Activated T-cell treated with anti-CD3 and anti-CD28 coated beads, Interleukin-2, amount 50 U/mL, for 72 hours (primary cell): ENCODE results near the gene LMO1. TPM values are rescaled to one million over a fixed set of nuclear protein-coding genes. Genes with fewer than 3 reads are reported as not detected.
A peak's percentile ranks its signal among the peaks of the same experiment; 100 is the strongest.

Source experiments
- ATAC-seq, 2 donors: fragments of 150-1000 bp; cut with Tn5 transposase; replicated peaks in 1 of 2; 2 replicates each; pipeline ENCODE4 v1.10.0; 2021; ENCODE audit warnings: moderate library complexity in 2 of 2, mild to moderate bottlenecking in 1 of 2
- DNase-seq, 2 donors: peaks; one replicate each; pipeline ENCODE4 v3.0.0; 2021 to 2022; ENCODE audit warnings: mixed read lengths in 1 of 2
- H3K27ac Mint-ChIP-seq: one replicate; pipeline ENCODE4 v1.8.0; 2022; ENCODE audit warnings: mild to moderate bottlenecking, moderate library complexity, mixed read lengths
- H3K27me3 Mint-ChIP-seq: one replicate; pipeline ENCODE4 v1.8.0; 2022; ENCODE audit warnings: low read depth, mixed read lengths
- H3K36me3 Mint-ChIP-seq, 2 donors: one replicate each; pipeline ENCODE4 v1.8.0; 2022; ENCODE audit warnings: mixed read lengths in 2 of 2, mild to moderate bottlenecking in 1 of 2; ENCODE audit not compliant: insufficient read depth in 2 of 2
- H3K4me1 Mint-ChIP-seq: one replicate; pipeline ENCODE4 v1.8.0; 2022; ENCODE audit warnings: low read depth, mixed read lengths
- H3K4me3 Mint-ChIP-seq, 2 donors: one replicate each; pipeline ENCODE4 v1.8.0; 2022; ENCODE audit warnings: mild to moderate bottlenecking in 2 of 2, mixed read lengths in 2 of 2, moderate library complexity in 2 of 2
- H3K9me3 Mint-ChIP-seq, 2 donors: one replicate each; pipeline ENCODE4 v1.8.0; 2022; ENCODE audit warnings: mixed read lengths in 2 of 2
- total RNA-seq, 2 donors: library from RNA; stranded (reverse); gene quantifications; one replicate each; pipeline ENCODE4 v1.2.3, GENCODE V29; 2022

Gene LMO1
- total RNA-seq, 2 donors from 2014 or later = 0.32 TPM; not detected in 1

DNA sequence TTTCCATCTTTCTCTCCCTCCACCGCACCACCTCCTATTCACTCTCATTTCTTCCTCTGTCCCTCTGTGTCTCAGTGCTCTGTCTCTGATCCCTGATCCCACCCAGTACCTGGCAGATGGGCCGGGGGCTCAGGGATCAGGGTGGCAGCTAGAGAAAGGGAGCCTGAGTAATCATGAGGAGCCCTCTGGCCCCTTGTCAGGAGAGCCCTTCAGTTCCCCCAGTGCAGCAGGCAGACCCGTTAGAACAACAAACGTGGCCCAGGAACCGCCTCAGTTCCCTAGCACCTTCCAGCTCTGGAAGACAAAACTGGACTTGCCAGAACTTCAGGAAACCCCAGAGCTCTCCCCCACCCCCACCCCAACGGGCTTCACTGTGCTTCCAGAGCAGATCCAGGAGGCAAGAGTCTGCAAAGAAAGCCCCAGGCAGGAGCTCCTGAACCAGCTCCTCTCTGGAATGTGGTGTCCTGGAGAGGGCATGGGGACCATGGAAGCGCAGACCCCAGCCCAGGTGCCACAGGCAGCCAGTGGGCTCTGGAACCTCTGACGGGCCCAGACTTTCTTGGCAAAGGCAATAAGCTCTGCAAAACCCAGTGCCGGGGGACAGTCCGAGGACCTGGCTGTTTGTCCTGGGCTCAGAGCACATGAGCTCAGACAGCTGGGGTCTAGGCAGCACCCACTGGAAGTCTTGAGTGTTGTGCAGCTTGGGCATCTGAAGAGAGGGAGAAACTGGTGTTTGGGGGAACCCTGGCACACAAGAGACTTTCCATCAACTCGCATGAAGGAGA, 43.2 kb downstream of the LMO1 start:
- Mint-ChIP-seq H3K36me3 (no peaks in the 10 kb centered on the region), H3K4me3 (no peak overlapping the region), H3K9me3 (no peaks in the 10 kb centered on the region), H3K4me1 (peaks cover 11% of the 10 kb centered on the region), H3K27me3 (peaks cover 5% of the 10 kb centered on the region), H3K27ac (no peak overlapping the region)
- ATAC-seq (no peak), DNase-seq (no peak)

DNA sequence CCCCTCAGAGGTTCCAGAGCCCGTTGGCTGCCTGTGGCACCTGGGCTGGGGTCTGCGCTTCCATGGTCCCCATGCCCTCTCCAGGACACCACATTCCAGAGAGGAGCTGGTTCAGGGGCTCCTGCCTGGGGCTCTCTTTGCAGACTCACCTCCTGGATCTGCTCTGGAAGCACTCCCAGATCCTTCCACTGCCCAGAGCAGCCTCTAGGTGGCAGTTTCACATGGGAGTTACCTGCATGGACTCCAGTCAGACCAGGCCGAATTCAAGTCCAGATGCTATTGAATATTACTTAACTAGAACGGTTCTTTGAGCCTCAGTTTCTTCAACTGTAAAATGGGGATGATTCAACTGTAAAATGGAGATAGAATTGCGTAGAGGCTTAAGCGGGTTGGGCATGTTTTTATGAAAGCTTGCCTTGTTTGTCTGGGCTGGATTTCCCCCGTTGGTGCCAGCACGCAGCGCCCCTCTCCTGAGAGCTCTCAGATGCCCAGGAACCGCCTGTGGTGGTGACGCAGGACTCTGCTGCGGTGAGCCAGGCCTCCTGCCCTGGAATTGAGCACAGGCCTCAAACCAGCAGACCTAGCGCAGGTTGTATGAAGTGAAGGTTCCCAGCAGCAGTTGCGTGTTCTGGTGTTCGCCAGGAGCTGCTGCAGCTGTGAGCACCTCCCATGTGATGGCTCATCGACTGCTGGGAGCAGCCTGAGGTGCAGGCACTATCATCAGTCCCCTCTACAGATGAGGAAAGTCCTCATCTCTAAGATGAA, 44.2 kb downstream of the LMO1 start:
- Mint-ChIP-seq H3K4me1 (peaks cover 11% of the 10 kb centered on the region), H3K27ac (no peak overlapping the region), H3K27me3 (peaks cover 9% of the 10 kb centered on the region), H3K36me3 (no peaks in the 10 kb centered on the region), H3K9me3 (no peaks in the 10 kb centered on the region), H3K4me3 (no peak overlapping the region)
- ATAC-seq (no peak), DNase-seq (peak; percentile 8 to 17)

DNA sequence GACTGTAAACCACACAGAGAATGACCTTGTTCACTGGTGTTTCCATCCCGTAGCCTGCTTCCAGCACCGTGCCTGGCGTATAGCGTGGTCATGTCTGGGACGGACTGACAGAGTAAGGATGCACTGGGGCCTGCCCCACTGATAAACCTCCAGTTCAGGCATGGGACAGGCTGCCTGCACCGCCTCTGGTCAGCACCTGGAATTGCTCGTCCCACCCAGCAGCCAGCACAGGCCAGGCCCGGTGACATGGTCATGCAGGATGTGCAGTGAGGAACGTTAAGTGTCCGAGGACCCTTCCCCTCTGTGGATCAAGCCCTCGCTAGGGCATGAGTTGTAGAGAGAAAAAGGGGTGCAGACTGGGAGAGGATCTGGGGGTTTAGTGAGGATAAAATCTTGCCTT, 44.8 kb downstream of the LMO1 start:
- Mint-ChIP-seq H3K4me1 (peaks cover 11% of the 10 kb centered on the region), H3K27ac (no peak overlapping the region), H3K9me3 (no peaks in the 10 kb centered on the region), H3K4me3 (no peak overlapping the region), H3K27me3 (peaks cover 11% of the 10 kb centered on the region), H3K36me3 (no peaks in the 10 kb centered on the region)
- DNase-seq (no peak), ATAC-seq (no peak)

DNA sequence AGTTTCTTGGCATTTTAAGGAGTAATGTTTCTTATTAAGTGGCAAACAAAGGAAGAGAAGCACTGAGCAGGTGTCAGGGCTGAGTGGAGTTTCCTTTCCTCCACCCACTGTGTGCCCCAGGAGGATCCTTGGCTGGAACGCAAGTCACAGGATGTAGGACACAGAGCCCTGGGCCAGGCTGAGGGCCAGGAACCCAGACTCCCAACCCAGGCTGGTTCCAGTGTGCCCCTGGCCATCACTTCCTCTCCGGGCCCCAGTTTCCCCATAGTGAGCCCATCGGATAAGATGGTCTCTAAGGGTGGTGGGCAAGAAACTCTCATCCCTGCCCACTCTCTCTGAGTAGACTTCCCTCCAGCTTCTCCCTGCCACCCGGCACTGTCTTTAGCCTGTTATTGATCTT, 45.3 kb downstream of the LMO1 start:
- peaks cover 7% of the 10 kb centered on the region for H3K4me1 Mint-ChIP-seq
- DNase-seq (no peak), ATAC-seq (no peak)
- no peaks in the 10 kb centered on the region for H3K36me3 Mint-ChIP-seq
- H3K9me3 Mint-ChIP-seq = no peaks in the 10 kb centered on the region
- no peak overlapping the region for H3K4me3 Mint-ChIP-seq
- peaks cover 8% of the 10 kb centered on the region for H3K27me3 Mint-ChIP-seq
- no peak overlapping the region for H3K27ac Mint-ChIP-seq

DNA sequence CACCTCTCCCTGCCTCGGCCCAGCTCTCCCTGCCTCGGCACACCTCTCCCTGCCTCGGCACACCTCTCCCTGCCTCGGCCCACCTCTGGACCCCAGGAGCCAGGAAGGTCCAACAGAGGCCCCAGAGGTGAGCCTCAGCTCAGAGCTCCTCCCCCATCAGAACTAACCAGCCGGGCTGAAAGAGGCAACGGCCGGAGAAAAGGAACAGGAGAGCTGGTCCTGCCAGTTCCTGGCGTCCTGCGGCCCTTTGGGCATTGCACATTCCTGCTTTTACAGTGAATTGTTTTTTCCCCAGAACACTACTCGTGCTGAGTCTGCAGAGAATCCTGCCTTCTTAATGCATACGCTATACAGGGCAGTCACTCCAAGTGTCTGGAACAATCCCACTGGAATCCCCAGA, 45.8 kb downstream of the LMO1 start:
- Mint-ChIP-seq H3K4me1 (peaks cover 4% of the 10 kb centered on the region), H3K27me3 (peaks cover 6% of the 10 kb centered on the region), H3K27ac (no peak overlapping the region), H3K9me3 (no peaks in the 10 kb centered on the region), H3K36me3 (no peaks in the 10 kb centered on the region), H3K4me3 (no peak overlapping the region)
- no peak for DNase-seq
- no peak for ATAC-seq

DNA sequence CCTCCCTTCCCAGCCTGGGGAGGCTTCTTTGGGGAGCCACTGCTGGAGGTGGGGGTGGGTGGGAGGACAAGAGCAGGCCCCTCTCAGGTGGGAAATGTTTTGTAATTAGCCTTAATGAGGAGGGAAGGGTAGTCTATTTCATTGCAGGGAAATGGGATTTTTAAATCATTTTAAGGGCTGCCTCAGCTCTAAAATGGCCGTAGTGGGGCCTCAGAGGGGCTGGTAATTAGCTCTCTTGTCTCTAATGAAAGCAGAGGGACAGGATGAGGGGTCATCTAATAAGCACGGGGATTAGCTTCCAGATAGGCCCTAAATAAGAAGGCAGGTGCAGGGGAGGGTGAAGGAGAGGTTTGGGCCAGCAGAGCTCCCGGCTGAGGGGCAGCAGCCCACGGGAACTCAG, 46.5 kb downstream of the LMO1 start:
- Mint-ChIP-seq H3K4me1 (no peaks in the 10 kb centered on the region), H3K9me3 (no peaks in the 10 kb centered on the region), H3K27me3 (peaks cover 6% of the 10 kb centered on the region), H3K36me3 (no peaks in the 10 kb centered on the region), H3K4me3 (no peak overlapping the region), H3K27ac (no peak overlapping the region)
- ATAC-seq (no peak), DNase-seq (no peak)

DNA sequence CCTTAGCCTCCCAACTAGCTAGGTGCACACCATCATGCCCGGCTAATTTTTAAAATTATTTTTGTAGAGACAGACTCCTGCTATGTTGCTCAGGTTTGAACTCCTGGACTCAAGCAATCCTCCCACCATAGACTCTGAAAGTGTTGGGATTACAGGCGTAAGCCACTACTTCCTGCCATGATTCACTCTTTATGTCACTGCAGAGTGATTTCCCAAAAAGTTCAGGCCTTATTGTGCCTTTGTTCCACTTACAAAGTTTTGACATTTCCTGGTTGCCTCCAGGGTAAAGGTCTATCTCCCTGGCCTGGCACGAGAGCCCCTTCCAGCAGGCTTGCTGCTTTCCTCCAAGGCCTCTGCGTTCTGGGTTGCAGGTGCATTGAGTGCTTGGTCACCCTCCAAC, 50.3 kb downstream of the LMO1 start:
- DNase-seq = no peak
- no peaks in the 10 kb centered on the region for H3K9me3 Mint-ChIP-seq
- ATAC-seq = no peak
- peaks cover 29% of the 10 kb centered on the region for H3K27me3 Mint-ChIP-seq
- no peaks in the 10 kb centered on the region for H3K36me3 Mint-ChIP-seq
- H3K4me3 Mint-ChIP-seq = no peak overlapping the region
- no peaks in the 10 kb centered on the region for H3K4me1 Mint-ChIP-seq
- no peak overlapping the region for H3K27ac Mint-ChIP-seq

DNA sequence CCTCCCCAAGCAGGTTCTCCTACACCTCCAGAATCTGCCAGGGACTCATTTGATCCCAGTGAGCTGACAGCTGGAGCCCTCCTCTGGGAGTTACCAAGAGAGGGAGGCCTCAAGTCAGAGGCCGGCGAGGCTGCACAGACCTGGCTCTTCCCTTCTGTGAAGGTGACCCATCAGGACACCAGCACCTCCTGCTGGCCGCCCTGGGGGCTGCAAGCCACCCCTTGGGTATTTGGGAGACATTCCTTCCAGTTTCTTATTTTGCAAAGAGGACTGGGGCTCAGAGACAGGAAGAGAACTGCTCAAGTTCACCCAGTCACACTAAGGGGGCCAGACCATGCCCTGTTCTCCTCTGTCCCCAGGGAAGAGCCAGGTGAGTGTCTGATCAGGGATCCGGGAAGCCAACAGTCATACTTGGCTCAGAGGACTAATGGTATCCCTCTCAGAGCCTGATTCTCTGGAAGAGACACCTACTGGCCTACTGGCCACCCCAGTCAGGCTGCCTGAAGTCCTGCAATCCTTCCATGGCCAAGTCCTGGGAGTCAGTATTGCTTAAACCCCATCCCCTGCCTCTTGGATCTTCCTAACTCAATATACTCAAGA, 54.4 kb downstream of the LMO1 start:
- Mint-ChIP-seq H3K27me3 (peaks cover 53% of the 10 kb centered on the region), H3K27ac (no peak overlapping the region), H3K9me3 (no peaks in the 10 kb centered on the region), H3K4me1 (peaks cover 9% of the 10 kb centered on the region), H3K4me3 (no peak overlapping the region), H3K36me3 (no peaks in the 10 kb centered on the region)
- DNase-seq (peak; percentile 37 to 48), ATAC-seq (no peak)

DNA sequence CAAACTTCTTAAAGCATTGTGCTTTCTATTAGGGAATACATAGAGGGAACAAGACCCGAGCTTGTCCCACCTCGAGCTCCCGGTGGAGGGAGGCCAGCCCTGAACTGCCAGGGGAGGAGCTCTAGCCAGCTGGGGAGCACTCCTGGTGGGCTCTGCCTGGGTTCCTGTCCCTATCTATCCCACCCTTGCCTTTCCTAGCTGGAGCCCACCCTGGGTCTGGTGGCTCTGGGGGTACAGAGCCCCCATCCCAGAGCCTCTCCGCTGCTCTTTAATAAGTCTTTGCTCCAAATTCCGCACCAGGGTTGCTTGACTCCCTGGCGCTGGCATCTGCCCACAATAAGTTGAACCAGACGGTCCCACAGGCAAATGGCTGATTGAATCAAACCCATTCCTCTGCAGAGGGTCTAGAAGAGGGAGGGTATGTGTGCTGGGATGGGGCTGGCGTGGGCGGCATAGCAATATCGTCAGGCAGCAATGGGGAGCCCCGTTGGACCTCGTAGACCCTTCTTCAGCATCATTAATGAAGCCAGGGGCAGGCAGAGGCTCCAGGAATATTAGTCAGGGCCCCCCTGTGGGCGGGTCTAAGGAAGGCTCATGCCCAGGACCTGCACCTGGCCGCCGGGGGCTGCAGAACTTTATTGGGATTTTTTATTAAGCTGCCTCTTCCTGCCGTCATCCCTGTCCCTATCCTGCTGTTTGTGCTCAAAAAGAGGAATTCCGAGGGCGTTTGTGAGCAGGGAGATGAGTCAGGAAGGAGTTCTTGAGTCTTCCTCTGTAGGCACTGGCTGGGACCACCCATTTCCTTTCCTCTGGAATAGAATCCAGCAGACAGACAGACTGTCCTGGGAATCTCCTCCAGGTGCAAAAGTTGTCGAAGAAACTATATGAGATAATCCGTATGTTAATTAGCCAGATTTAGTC, 56.3 kb downstream of the LMO1 start:
- Mint-ChIP-seq H3K36me3 (no peaks in the 10 kb centered on the region), H3K4me1 (peaks cover 9% of the 10 kb centered on the region), H3K27ac (no peak overlapping the region), H3K27me3 (peaks cover 53% of the 10 kb centered on the region), H3K4me3 (peak overlapping the region in 1 of 2 donors; percentile 32), H3K9me3 (no peaks in the 10 kb centered on the region)
- DNase-seq (no peak), ATAC-seq (no peak)

DNA sequence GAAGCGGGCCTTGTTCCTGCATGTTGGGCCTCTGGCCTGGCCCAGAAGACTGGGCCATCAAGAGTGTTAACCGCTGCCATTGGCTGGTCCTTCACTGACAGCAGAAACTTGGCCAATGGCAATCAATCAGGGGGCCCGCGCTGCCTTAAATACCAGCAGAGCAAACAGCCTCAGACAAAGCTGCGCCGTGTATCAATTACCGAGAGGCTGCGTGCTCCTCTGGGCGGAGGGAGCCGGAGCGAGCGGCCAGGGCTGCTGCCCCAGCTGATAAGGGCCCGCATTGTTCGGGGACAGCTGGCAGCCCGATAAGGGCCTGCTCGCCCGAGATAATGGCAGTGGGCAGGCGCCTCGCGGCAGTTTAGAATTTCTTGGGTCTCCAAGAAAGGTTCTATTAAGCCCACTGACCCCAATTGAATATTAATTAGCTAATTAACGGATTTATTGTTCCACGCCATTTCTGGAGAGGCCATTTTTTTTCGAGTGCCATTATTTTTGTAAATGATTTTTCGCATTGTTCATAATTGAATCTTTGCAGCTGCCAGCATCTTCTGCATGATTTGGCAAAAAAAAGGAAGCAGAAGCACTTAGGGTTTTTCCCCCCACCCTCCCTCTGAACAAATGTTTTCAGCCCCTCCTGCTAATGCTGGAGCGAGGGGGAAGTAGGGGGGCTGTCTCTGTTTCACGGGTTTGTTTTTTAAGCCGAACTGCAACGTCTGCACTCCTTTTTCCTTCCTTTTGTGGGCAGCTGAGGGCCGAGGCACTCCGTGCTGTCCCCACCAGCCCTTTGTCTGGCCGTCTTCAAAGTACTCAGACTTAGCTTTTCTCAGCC, 57.2 kb downstream of the LMO1 start:
- Mint-ChIP-seq H3K4me3 (peak overlapping the region in 1 of 2 donors; percentile 32), H3K9me3 (no peaks in the 10 kb centered on the region), H3K27ac (no peak overlapping the region), H3K27me3 (peaks cover 53% of the 10 kb centered on the region), H3K4me1 (peaks cover 9% of the 10 kb centered on the region), H3K36me3 (no peaks in the 10 kb centered on the region)
- no peak for DNase-seq
- no peak for ATAC-seq

DNA sequence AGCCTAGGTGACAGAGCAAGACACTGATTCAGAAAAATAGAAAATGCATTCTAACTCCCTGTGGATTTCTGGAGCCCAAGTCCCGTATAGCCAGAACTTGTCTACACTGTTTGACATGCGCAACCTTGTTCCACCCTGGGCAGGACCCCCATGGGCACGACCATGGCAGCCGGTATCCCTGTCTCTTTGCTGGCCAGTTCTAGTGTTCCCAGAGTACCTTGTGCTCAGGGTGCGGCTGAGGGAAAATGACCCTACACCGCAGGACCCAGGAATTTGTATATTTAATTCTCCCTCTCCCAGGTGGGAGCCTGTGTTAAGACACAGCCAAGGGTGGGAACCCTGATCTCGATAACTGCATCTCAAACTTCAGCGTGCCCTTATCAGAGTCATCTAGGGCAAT, 58.1 kb downstream of the LMO1 start:
- H3K9me3 Mint-ChIP-seq = no peaks in the 10 kb centered on the region
- H3K27ac Mint-ChIP-seq = no peak overlapping the region
- no peaks in the 10 kb centered on the region for H3K36me3 Mint-ChIP-seq
- H3K4me3 Mint-ChIP-seq = no peak overlapping the region
- H3K27me3 Mint-ChIP-seq = peaks cover 46% of the 10 kb centered on the region
- peaks cover 9% of the 10 kb centered on the region for H3K4me1 Mint-ChIP-seq
- ATAC-seq (no peak), DNase-seq (no peak)

DNA sequence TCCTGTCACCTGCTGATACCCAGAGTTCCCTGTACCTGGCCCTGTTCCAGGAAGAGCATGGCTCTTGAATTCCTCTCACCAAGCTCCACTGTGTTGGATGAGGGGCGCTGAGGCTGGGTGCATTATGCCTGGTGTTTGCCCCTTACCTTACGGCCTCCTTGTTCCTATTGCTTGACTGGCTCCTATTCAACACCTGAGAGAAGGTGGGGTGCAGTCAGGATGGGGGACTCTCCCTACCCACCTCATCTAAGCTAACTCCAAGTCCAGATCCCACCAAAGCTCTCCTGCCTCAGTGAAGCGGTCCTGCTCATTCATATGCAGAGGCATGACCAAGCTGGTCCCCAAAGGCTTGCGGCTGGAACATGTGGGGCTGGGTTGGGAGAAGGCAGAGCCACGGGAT, 59.1 kb downstream of the LMO1 start:
- DNase-seq = no peak
- Mint-ChIP-seq H3K4me3 (no peak overlapping the region), H3K9me3 (no peaks in the 10 kb centered on the region), H3K4me1 (peaks cover 9% of the 10 kb centered on the region), H3K36me3 (no peaks in the 10 kb centered on the region), H3K27ac (no peak overlapping the region), H3K27me3 (peaks cover 46% of the 10 kb centered on the region)
- no peak for ATAC-seq
